Middle frontal gyrus (tissue), 1 donor: ENCODE results near the gene UGT2B28.
A peak's percentile ranks its signal among the peaks of the same experiment; 100 is the strongest.
"Not testable (repeated sequence)": the region's sequence is repeated elsewhere in the genome, so short reads cannot be mapped to it uniquely, and the experiment has no call there.

Source experiments
- DNase-seq: peaks from one replicate; pipeline ENCODE4 v3.0.0-alpha.2; 2015; ENCODE audit warnings: low spot score; ENCODE audit errors: extremely low spot score

UGT2B28 gene

DNA sequence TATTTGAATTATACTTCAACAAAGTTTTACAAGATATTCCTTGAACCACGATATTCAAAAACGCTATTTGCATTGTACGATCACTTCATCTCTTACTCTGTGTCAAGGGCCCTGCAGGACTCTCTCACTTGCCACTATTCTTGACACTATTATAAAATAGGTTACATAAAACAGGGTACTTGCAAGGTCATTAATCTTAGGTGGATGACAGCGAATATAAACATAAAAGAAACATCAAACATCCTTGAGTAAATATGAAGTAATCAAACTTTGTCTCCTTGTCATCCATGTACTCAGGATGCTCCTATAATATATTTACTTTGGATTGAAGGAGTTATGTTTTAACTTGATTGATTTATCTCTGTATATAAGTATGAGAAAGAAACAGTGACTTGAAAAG lies at the start of gene UGT2B28:
TSS of gene UGT2B28 (plus strand) at position 395 of the 400 bp plus-strand sequence. CDS start 26 bp downstream, outside the sequence.
- DNase-seq: not testable (repeated sequence)

DNA sequence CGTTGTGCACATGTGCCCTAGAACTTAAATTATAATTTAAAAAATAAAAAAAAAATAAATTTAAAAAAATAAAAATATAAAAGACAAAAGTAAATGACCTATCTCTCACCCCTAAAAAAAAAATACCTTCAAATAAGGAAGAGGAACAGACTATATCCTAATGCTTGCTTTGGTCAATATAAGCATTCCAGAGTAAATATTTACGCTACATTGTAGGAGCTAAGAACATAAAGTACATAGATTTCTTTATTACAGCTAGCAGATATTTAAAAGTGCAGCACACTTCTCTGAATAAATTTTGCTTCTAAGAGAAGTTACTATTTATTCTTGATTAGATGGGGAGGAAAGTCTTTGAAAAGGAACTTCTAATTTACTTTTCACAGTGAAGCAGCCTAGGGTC lies 41.2 kb upstream of the UGT2B28 start:
- no peak for DNase-seq

DNA sequence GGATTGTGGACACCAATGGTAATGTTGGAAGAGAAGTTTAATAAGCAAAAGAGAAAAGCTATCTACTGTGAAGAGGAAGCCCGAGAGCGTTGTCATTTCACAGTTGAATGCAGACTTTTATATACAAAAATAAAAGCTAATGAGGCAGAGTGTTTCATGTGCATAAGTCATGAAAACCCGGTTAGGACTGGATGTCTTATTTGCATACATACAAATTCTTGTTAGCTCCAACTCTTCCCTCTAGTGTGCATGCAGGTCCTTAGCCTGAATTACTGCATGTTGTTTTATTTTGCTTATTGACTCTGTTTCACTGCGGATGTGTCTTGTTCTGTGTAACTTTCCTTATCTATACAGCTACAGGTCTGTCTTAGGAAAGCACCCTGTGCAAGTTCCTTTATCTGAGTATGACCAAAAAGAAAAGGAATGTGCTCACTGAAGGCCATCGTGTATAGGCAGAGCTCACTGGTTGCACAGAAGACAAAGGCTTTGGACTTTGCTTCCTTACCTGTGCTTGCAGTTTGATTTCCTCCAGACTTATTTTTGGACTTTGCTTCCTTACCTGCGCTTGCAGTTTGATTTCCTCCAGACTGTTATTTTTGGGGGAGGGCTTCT lies 40.6 kb upstream of the UGT2B28 start:
- DNase-seq: no peak

DNA sequence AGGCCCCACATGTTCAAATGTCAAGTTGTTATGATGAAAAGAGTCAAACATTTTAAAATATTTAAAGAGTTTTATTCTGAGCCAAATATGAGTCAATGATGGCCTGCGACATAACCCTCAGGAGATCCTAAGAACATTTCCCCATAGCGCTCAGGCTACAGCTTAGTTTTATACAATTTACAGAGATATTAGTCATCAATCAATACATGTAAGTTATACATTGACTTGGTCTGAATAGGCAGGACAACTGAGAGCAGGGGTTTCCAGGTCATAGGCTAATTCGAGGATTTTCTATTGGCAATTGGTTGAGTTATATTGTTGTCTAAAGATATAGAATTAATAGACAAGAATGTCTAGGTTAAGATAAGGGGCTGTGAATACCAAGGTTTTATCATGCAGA lies 39.5 kb upstream of the UGT2B28 start:
- not testable (repeated sequence) for DNase-seq

DNA sequence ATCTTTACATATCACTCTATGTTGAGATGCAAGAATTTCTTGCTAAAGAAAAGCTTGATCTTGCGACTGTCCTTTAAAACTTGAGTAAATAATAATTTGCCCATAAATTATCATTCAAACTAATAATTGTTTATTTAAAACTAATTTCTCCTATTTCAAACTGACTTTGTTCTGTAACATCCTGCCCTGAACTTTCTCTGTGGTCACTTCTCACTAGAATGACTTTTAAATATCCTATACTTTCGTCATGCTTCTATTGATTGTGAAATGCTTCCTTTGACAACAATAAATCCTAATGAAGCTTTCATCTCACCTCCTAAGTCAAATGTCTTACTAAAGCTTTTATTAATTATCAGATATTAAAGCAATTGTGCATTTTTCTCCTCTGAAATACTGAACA lies 38.5 kb upstream of the UGT2B28 start:
- DNase-seq: not testable (repeated sequence)

DNA sequence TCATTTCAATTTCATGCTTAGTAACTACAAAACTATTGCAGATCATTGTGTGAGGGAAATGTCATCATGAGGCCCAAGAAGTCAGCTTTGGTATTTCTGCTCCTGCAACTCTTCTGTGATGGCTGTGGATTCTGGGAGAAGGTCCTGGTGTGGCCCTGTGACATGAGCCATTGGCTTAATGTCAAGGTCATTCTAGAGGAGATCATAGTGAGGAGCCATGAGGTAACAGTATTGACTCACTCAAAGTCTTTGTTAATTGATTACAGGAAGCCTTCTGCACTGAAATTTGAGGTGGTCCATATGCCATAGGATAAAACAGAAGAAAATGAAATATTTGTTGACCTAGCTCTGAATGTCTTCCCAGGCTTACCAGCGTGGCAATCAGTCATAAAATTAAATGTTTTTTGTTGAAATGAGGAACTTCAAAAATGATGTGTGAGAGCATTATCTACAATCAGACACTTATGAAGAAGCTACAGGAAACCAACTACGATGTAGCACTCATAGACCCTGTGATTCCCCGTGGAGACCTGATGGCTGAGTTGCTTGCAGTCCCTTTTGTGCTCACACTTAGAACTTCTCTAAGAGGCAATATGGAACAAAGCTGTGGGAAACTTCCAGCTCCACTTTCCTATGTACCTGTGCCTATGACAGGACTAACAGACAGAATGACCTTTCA lies 37.6 kb upstream of the UGT2B28 start:
- DNase-seq: not testable (repeated sequence)

DNA sequence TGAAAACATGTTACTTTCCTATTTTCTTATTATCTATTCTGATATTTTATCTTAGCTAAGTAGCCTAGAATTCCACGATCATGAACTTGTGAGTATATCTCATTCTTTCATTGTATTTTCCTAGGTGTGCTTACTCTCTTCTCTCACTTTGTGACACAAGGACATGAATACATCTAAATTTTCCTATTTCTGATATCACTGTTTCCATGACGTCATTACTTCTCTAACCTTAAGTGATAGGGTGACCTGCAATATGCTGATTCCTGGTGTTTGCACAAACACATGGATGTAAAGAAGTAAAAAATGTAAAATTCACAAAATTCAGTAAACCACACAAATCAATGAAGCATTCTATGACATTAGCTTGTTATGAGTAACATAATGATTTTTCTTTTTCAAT lies 29.4 kb upstream of the UGT2B28 start:
- DNase-seq: not testable (repeated sequence)

DNA sequence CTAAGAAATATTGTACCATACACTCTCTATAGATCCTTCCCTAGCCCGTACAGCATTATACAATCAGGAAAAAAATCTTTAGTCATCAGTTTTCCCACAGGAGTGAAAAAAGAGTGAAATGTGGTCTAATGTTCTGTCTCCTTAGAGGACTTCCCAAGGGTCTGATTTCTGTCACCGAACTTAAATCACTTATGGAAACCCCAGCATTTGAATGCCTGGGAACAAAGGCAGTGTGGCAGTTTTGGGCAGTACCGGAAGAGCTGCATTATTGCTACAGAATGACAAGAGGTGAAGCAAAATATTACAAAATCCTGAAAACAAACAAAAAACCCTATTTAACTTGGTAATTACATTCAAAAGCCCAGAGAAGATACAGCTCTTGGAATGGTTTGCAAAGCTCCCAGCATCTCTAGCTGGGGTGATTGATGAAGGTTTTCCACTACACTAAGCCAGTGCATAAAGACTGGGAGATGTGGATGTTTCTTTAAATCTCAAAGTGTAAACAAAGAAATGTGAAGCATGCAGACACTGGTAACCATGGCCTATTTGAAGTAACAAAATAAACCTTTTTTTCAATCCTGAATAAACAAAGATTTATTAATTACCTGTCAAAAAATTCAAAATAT lies 27.0 kb upstream of the UGT2B28 start:
- DNase-seq: not testable (repeated sequence)

DNA sequence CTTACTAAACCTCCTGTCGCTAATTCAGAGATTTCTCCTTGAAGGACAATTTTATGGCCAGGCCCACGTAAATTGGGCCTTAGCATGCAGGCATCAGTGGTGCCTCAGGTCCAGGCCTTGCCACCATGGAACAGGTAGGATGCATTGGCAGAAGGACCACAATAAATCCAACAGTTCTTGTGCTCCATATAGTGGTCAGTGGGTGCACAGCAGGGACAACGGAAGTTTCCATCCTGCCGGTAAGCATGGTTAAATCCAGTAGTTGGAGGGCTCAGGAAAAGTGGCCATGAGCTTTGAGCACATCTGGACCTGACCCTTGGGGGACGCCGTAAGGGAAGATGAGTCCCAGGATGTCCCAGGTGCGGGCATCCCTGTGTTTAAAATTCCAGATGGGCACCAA lies 11.7 kb upstream of the UGT2B28 start:
- not testable (repeated sequence) for DNase-seq

DNA sequence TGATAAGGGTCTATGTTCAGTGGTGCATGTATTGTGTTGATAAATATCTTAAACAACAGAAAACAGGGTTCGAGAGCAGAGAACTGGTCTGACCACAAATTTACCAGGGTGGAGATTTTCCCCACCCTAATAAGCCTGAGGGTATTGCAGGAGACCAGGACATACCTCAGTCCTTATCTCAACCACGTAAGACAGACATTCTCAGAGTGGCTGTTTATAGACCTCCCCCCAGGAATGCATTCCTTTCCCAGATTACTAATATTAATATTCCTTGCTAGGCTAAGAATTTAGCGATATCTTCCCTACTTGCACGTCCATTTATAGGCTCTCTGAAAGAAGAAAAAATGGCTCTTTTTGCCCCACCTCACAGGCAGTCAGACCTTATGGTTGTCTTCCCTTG lies 16.1 kb downstream of the UGT2B28 start:
- not testable (repeated sequence) for DNase-seq

DNA sequence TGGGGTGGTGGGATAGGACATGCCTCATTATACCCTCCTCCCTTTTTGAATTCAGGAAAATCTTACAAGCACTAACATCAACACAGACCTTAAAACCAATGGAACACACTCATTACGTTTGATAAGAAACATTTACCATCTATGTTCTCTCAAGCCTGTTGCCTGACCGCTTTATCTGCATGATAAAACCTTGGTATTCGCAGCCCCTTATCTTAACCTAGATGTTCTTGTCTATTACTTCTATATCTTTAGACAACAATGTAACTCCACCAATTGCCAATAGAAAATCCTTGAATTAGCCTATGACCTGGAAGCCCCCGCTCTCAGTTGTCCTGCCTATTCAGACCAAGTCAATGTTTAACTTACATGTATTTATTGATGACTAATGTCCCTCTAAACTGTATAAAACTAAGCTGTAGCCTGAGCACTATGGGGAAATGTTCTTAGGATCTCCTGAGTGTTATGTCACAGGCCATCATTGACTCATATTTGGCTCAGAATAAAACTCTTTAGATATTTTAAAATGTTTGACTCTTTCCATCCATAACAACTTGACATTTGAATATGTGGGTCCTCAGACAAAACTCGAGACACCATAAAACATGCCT lies 28.3 kb downstream of the UGT2B28 start:
- DNase-seq: not testable (repeated sequence)

DNA sequence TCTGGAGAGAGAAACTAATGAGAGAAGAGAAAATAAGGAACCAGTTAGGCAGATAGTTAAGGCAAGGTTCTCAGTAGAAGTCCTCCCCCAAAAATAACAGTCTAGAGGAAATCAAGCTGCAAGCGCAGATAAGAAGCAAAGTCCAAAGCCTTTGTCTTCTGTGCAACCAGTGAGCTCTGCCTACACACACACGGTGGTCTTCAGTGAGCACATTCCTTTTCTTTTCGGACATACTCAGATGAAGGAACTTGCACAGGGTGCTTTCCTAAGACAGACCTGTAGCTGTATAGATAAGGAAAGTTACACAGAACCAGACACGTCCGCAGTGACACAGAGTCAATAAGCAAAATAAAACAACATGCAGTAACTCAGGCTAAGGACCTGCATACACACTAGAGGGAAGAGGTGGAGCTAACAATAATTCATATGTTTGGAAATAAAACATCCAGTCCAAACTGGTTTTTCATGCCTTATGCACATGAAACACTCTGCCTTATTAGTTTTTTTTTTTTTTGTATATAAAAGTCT lies 29.3 kb downstream of the UGT2B28 start:
- DNase-seq: not testable (repeated sequence)

DNA sequence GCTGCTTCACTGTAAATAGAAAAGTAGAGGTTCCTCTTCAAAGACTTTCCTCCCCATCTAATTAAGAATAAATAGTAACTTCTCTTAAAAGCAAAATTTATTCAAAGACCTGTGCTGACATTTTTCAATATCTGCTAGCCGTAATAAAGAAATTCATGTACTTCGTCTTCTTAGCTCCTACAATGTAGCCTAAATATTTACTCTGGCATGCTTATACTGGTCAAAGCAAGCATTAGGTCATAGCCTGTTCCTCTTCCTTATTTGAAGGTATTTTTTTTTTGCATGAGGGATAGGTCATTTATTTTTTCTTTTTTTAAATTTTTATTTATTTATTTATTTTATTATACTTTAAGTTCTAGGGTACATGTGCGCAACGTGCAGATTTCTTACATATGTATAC lies 30.0 kb downstream of the UGT2B28 start:
- DNase-seq: not testable (repeated sequence)

DNA sequence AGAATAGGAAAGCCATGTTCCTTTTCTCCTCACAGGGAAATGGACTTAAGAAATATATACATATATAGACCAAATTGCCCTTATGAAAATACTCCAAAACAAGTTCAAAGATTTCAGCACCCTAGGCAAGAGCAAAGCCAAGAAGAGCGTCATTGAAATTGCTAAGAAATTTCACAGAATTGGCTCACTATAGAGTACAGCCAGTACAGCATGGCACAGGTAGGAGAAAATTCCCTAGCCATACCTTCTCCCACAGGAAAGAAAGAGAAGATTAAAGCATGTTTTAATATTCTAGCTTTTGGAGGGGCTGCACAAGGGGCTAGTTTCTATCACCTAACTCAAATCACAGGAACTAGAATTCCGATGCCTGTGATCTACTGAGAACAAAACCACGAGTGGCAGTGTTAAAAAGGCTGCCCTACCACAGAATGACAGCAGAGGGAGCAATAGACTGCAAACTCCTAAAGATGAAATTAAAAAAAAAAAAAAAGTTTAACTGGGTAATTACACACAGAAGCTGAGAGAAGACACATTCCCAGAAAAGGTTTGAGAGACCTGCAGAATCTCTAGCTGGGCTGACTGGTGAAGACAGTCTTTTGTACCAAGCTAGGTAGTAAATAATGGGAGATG lies 37.5 kb downstream of the UGT2B28 start:
- peak; percentile 8 for DNase-seq

DNA sequence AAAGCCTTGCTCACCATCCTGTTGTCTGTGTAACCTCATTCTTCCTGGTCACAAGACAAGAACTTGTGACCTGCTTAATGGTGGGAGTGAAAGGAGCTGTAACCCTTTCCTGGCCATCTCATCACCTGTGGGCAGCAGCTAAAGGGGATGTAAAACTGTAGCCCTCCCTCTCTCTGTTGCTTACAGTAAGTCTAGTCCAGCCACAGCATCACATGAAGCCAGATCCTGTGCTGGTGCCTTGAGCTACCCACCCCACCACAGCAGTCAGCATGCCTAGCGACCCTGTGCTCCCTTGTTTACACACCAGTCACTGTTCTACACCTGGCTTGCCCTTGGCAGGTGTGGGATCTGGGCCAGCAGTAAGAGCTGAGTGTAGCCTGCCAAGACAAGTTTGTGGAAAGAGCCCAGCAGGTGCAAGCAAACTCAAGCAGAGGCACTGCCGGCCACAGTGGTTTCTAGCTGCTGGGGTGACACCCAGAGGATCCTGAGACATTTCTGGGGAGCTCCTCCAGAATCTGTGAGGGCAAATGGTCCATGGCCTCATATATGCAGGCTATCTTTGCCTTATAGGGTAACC lies 41.0 kb downstream of the UGT2B28 start:
- DNase-seq: no peak

DNA sequence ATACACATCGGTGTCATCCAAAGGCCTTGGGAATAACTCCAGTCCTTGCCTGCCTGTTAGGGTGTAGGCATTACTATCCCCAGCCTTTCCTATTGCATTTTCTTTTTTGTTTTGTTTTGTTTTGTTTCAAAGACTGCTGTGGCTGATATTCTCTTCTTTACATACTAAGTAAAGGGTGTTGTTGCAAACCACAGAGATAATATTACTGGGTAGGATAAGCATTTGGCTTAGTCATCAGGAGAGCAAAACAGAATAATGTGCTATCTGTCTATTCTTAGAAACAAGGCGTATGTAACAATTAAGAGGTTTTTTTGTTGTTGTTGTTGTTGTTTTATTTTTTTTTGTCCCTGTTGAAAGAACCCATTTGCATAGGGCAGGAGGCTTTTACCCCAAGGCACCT lies 41.8 kb downstream of the UGT2B28 start:
- DNase-seq: no peak

DNA sequence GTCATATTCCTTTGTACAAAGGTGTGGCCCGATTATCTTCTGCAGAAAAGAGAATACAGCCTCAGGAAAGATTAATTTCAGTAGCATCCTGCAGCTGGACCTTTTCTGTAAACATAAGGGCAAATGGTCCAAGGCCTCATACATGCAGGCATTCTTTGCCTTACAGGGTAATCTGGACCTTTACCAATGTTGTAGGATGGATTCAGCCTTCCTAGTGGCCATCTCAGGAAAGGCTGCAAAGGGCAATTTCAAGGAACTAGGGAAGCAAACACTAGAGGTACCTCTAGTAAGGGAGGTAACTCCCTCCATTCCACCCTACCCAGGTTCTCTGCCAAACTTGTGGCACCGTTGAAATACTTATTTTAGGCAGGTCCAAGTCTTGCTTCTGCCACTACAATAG lies 43.0 kb downstream of the UGT2B28 start:
- DNase-seq: no peak

DNA sequence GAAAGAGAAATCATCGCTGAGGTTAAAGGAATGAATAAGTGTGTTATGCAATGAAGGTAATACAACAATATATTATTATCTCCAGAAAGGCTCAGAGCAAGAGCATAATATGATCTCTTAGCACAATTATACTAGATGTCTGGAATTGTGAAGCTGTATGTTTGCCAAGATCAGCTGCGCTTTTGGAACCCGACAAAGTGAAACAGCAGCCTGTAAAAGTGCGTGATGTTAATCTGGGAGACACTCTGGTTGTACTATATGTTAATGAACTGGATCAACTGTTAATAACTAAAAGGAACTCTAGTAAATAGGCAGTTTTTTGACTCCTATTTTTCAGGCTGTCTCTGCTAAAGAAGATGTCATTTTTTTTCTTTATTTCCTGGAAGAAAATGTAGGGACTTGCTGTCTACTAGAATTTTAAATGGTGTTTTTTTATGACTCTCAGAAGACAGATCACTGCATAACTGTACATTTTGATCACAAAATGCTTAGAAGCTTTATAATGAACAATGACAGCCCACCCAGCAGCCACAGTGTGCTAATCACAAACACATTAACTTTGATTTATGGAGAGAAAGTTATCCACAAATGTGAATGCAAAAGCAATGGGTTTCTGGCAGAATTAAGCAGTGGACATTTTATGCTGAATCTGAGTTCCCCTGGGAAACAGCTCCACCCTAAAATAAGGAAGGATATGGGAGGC lies 50.2 kb downstream of the UGT2B28 start:
- DNase-seq: no peak

DNA sequence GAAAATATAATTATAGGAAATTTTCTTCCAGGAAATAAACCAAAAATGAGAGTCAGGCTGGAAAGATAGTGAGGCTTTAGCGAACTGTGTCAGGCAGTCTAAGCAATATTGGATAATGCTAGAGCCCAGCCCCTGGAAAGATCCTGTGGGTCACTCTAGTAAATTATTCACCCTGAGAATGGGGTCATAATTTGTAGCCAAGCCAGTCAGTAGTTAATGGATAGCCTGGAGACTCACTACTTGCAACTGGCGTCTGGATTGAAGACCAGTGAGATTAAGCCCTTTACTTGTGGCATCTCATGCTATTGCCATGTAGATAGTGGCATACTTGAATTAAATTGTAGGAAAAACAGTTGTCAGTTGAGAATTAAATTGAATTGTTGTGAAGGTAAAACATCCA lies 51.0 kb downstream of the UGT2B28 start:
- not testable (repeated sequence) for DNase-seq

DNA sequence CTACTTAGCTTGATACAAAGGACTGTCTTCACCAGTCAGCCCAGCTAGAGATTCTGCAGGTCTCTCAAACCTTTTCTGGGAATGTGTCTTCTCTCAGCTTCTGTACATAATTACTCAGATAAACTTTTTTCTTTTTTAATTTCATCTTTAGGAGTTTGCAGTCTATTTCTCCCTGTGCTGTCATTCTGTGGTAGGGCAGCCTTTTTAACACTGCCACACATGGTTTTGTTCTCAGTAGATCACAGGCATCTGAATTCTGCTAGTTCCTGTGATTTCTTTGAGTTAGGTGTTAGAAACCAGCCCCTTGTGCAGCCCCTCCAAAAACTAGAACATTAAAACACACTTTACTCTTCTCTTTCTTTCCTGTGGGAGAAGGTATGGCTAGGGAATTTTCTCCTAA lies 55.2 kb downstream of the UGT2B28 start:
- not testable (repeated sequence) for DNase-seq
